Gastroesophageal sphincter (tissue), 3 donors: Measurements from ENCODE around the gene LRRC74A.

Experiments used
- EP300 ChIP-seq: sonication (generic); formaldehyde crosslinking; IDR thresholded peaks from one replicate; pipeline ENCODE4 v1.6.1; 2017; ENCODE audit warnings: antibody characterized with exemption, mild to moderate bottlenecking
- POLR2A ChIP-seq, 2 donors: fragments of 450-650 bp; IDR thresholded peaks; one replicate each; pipeline ENCODE4 v1.6.1; 2017; ENCODE audit warnings: antibody characterized with exemption in 2 of 2, mild to moderate bottlenecking in 2 of 2, moderate library complexity in 1 of 2
- POLR2AphosphoS5 ChIP-seq: sonication (generic); formaldehyde crosslinking; IDR thresholded peaks from one replicate; pipeline ENCODE4 v1.6.1; 2017; ENCODE audit warnings: antibody characterized with exemption
- TF ChIP-seq, protein P1 (sequence below), 4 experiments: fragments of 200-600 bp in 2 of 4; fragments of 450-650 bp in 2 of 4; sonication (generic) in 1 of 4; IDR thresholded peaks; one replicate each; pipeline ENCODE4 v1.5.1; 2017 to 2019; ENCODE audit warnings: antibody characterized with exemption in 4 of 4, mild to moderate bottlenecking in 2 of 4, moderate library complexity in 2 of 4

DNA sequence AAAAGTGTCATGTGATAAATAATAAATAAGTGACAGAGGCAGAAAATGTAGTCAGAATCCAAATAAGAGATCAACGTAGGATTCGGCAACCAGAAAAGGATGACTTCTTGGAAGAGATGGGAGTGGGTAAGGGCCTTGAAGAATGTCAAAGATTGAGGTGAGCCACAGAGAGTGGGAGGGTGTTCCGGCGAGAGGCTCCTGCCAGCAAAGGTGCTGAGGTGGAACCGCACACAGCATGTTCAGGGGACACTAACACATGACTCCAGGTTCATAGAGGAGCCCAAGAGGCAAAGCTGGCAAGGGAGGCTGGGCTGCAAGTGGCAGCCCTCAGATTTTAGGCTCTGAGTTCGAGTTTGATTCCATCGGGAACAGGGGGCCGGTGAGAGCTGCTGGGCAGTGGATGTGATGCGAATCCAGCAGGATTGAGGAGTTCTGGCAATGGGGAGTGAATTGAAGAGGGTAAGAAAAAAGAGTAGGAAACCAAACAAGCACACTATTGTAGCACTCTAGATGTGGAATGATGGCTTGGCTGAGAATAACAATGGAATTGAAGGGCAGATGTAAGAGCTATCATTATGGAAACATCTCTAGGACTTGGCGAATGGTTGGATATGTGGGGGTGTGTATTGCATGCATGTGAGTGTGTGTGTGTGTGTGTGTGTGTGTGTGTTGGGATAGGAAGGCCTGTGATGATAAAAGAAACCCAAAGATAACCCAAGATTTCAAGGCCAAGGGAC, 36.5 kb downstream of the LRRC74A start:
- TF ChIP-seq, protein P1, sequence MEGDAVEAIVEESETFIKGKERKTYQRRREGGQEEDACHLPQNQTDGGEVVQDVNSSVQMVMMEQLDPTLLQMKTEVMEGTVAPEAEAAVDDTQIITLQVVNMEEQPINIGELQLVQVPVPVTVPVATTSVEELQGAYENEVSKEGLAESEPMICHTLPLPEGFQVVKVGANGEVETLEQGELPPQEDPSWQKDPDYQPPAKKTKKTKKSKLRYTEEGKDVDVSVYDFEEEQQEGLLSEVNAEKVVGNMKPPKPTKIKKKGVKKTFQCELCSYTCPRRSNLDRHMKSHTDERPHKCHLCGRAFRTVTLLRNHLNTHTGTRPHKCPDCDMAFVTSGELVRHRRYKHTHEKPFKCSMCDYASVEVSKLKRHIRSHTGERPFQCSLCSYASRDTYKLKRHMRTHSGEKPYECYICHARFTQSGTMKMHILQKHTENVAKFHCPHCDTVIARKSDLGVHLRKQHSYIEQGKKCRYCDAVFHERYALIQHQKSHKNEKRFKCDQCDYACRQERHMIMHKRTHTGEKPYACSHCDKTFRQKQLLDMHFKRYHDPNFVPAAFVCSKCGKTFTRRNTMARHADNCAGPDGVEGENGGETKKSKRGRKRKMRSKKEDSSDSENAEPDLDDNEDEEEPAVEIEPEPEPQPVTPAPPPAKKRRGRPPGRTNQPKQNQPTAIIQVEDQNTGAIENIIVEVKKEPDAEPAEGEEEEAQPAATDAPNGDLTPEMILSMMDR (IDR thresholded peaks at IDR 0.05), result no peak
- TF ChIP-seq EP300 (no peak), POLR2AphosphoS5 (no peak), POLR2A (IDR thresholded peaks at IDR 0.05) (no peak)
